NB4 (cell line): Measurements from ENCODE around the gene ZNF207.

Source experiments
- MYC ChIP-seq: IDR thresholded peaks from 2 replicates; pipeline ENCODE4 v1.6.1; 2011; ENCODE audit warnings: low read depth, low read length
- TF ChIP-seq, protein P1 (sequence below): IDR thresholded peaks from one replicate; pipeline ENCODE4 v1.5.1; 2012; ENCODE audit warnings: low read depth, low read length
- TF ChIP-seq, protein P2 (sequence below): IDR thresholded peaks from 2 replicates; pipeline ENCODE4 v1.6.1; 2011; ENCODE audit warnings: low read depth, low read length

DNA sequence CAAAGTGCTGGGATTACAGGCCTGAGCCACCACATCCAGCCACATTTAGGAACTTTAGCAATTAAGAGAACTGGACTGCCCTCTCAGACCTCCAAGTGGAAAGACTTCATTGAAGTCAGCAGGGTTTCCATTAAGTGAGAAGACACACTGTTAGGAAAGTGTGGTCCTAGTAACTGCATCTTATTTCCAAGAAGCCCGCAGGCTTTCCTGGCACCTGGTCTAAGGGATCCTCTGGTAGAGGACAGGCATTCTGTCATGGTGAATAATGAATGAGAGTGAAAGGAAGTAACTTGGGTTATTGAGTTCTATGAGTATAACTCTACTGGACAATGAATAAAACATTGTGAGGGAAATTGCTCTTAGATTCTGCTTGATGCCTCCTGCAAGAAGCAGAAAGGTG lies 22.0 kb upstream of the ZNF207 start:
- TF ChIP-seq, protein P1, sequence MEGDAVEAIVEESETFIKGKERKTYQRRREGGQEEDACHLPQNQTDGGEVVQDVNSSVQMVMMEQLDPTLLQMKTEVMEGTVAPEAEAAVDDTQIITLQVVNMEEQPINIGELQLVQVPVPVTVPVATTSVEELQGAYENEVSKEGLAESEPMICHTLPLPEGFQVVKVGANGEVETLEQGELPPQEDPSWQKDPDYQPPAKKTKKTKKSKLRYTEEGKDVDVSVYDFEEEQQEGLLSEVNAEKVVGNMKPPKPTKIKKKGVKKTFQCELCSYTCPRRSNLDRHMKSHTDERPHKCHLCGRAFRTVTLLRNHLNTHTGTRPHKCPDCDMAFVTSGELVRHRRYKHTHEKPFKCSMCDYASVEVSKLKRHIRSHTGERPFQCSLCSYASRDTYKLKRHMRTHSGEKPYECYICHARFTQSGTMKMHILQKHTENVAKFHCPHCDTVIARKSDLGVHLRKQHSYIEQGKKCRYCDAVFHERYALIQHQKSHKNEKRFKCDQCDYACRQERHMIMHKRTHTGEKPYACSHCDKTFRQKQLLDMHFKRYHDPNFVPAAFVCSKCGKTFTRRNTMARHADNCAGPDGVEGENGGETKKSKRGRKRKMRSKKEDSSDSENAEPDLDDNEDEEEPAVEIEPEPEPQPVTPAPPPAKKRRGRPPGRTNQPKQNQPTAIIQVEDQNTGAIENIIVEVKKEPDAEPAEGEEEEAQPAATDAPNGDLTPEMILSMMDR: no peak
- TF ChIP-seq, protein P2, sequence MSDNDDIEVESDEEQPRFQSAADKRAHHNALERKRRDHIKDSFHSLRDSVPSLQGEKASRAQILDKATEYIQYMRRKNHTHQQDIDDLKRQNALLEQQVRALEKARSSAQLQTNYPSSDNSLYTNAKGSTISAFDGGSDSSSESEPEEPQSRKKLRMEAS: no peak
- no peak for TF ChIP-seq MYC
